ENCODE results near the gene NETO1.

The NETO1 gene, protein sequence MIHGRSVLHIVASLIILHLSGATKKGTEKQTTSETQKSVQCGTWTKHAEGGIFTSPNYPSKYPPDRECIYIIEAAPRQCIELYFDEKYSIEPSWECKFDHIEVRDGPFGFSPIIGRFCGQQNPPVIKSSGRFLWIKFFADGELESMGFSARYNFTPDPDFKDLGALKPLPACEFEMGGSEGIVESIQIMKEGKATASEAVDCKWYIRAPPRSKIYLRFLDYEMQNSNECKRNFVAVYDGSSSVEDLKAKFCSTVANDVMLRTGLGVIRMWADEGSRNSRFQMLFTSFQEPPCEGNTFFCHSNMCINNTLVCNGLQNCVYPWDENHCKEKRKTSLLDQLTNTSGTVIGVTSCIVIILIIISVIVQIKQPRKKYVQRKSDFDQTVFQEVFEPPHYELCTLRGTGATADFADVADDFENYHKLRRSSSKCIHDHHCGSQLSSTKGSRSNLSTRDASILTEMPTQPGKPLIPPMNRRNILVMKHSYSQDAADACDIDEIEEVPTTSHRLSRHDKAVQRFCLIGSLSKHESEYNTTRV

GRCh38 chr18:72867746-72868584, at the start of gene NETO1:
TSS of gene NETO1 (minus strand) at chr18:72867987. CDS start at chr18:72867291, 696 bp downstream.
- no peak for DNase-seq

GRCh38 chr18:72910045-72910444, 42.3 kb upstream of the NETO1 start:
- DNase-seq: no peak

GRCh38 chr18:72908181-72908580, 40.4 kb upstream of the NETO1 start:
- DNase-seq: no peak

DNA sequence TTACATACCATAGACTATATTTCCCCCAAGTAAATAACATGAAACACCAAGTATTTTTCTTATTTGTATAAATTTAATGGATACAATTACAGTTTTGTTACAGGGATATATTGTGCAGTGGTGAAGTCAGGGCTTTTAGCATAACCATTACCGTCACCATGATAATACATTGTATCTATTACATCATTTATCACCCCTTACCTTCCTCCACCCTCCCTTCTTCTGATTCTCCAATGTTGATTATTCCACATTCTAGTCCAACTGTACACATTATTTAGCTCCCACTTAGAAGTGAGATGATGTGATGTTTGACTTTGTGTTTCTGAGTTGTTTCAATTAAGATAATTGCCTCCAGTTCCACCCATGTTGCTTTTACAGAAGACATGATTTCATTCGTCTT, 35.2 kb upstream of the NETO1 start:
- no peak for DNase-seq

GRCh38 chr18:72899338-72899737, 31.6 kb upstream of the NETO1 start:
- no peak for DNase-seq

GRCh38 chr18:72898870-72899269, 31.1 kb upstream of the NETO1 start:
- DNase-seq: no peak

- DNase-seq: no peak
Measured at GRCh38 chr18:72895548-72895947, 27.8 kb upstream of the NETO1 start.

- no peak for DNase-seq
Measured at GRCh38 chr18:72878561-72878960, 10.8 kb upstream of the NETO1 start.

GRCh38 chr18:72878143-72878542, 10.4 kb upstream of the NETO1 start:
- no peak for DNase-seq

DNA sequence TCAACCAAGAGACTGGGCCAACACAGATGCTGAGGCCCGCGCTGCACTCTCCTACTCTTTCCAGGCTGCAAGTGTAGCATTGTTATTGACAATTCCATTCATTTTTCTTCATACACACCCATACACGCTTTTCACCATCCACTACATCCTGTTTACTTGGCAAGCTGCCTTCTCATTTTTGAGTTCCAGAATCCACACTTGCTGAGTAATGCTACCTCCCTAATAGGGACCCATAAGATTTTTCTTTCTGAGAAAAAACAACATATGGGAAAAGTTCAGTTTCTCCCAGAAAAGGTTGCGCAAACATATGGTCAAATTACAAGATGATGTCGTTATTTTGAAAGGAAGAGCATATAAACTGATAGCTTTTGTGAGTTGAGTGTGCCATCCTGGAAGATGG, 3.3 kb upstream of the NETO1 start:
- DNase-seq: no peak

GRCh38 chr18:72869226-72870185, 1.7 kb upstream of the NETO1 start:
- DNase-seq: no peak

GRCh38 chr18:72868585-72869225, 918 bp upstream of the NETO1 start:
- no peak for DNase-seq

GRCh38 chr18:72866901-72867745, 664 bp downstream of the NETO1 start:
- no peak for DNase-seq

GRCh38 chr18:72866442-72866900, 1.3 kb downstream of the NETO1 start:
- no peak for DNase-seq

DNA sequence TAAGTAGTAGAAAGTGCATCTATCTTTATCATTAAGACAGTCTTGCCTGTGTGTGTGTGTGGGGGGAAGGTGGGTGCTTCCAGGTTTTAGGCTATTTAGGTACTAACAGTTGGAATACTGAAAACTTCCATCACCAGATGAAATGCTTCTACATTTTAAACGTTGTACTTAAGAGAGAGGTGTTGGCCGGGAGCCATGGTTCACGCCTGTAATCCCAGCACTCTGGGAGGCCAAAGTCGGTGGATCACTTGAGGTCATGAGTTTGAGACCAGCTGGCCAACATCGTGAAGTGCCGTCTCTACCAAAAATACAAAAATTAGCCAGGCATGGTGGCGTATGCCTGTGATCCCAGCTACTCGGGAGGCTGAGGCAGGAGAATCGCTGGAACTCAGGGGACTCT, 4.0 kb downstream of the NETO1 start:
- no peak for DNase-seq

- DNase-seq: no peak
Measured at GRCh38 chr18:72859088-72859487, 8.7 kb downstream of the NETO1 start.

GRCh38 chr18:72849671-72850070, 18.1 kb downstream of the NETO1 start:
- no peak for DNase-seq

DNA sequence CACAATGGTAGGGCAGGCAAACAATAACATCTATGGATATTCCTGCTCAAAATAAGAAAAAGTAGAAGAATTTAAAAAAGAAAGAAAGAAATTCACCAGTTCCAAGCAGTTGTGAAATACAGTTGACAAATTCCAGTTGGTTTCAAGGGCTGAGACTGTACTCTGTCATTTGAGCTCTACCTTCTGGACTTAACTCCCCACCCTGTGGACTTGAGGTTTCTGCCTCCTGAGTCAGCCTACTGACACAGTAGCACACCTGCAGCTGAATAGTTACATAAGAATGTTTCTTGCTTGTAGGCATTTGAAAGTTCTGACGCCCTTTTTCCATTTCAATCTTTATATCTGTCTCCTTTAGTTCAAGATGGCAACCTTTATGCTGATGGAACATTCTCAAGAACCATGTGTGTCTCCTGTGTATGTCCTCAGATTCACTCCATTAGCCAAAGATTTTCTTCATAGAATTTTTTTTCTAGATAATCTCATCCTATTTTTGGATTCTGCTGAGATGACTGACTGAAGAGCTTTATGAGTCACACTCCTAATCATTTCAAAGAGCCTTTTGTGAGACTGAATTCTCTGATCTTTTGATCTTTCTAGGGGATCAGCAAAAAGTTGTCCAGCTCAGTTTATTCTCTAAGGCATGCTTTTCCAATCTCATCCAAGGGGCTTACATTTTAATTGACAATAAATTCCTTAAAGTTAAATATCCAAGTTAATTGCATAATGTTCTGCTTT, 19.1 kb downstream of the NETO1 start:
- DNase-seq: no peak

- no peak for DNase-seq
Measured at GRCh38 chr18:72847771-72848170, 20.0 kb downstream of the NETO1 start.

Measured in CD4-positive, alpha-beta T cell treated with Interleukin-6 for 4 hours (primary cell).